Body of pancreas (tissue), 4 donors: ENCODE results near the gene SMARCD3. TPM values are rescaled to one million over a fixed set of nuclear protein-coding genes. Genes with fewer than 3 reads are reported as not detected.

Source experiments
- ATAC-seq: fragments of 150-250 bp; one replicate; pipeline ENCODE4 v1.9.1; 2016
- DNase-seq, 4 donors: peaks; one replicate each; pipeline ENCODE4 v3.0.0-alpha.2; 2019
- H3K27ac ChIP-seq, 4 donors: fragments of 200-600 bp; sonication (generic); 1 replicate in 3 of 4; 2 replicates in 1 of 4; pipeline versions ENCODE4 v1.5.1 to v1.6.1; 2016 to 2019; ENCODE audit warnings: mild to moderate bottlenecking in 1 of 4, mixed read lengths in 1 of 4, moderate library complexity in 1 of 4
- H3K27me3 ChIP-seq, 2 donors: fragments of 200-600 bp; sonication (generic); one replicate each; pipeline ENCODE4 v1.6.0; 2016; ENCODE audit warnings: mild to moderate bottlenecking in 1 of 2
- H3K36me3 ChIP-seq, 2 donors: fragments of 200-600 bp; sonication (generic); replicated peaks in 1 of 2; 2 replicates each; pipeline ENCODE4 v1.5.1; 2016; ENCODE audit warnings: low read depth in 2 of 2; ENCODE audit not compliant: insufficient read depth in 1 of 2
- H3K4me1 ChIP-seq: fragments of 200-600 bp; sonication (generic); one replicate; pipeline ENCODE4 v1.6.0; 2016
- H3K4me3 ChIP-seq, 2 donors: fragments of 200-600 bp; sonication (generic); 1 replicate in 1 of 2; 2 replicates in 1 of 2; pipeline ENCODE4 v1.5.1; 2016 to 2019
- H3K9me3 ChIP-seq, 3 donors: fragments of 200-600 bp; sonication (generic); 1 replicate in 2 of 3; 2 replicates in 1 of 3; pipeline ENCODE4 v1.5.1; 2016
- POLR2A ChIP-seq, 3 donors: fragments of 450-650 bp; IDR thresholded peaks; one replicate each; pipeline ENCODE4 v1.6.1; 2016; ENCODE audit warnings: antibody characterized with exemption in 3 of 3, mild to moderate bottlenecking in 2 of 3
- WGBS, 2 donors: methylation state at CpG; one replicate each; pipeline ENCODE4 v1.1.5; 2017; 5-methylcytosine and 5-hydroxymethylcytosine counted together
- intact Hi-C: fragments of 100-400 bp; cut with DNase I; formaldehyde crosslinking; loops from one replicate; pipeline ENCODE4 v1.15.1; 2023
- total RNA-seq, 2 donors: library from RNA; depleted of rRNA; stranded (reverse); fragments of >200 nt; gene quantifications; one replicate each; pipeline ENCODE4 v1.1.0, GENCODE V29; 2016
- TF ChIP-seq, protein P1 (sequence below), 7 experiments: fragments of 450-650 bp in 4 of 7; fragments of 200-600 bp in 3 of 7; sonication (generic) in 3 of 7; IDR thresholded peaks; one replicate each; pipeline ENCODE4 v1.5.1; 2016 to 2019; ENCODE audit warnings: antibody characterized with exemption in 7 of 7

SMARCD3 gene
- total RNA-seq, 2 donors from 2014 or later: 22.3 to 37.2 TPM

DNA sequence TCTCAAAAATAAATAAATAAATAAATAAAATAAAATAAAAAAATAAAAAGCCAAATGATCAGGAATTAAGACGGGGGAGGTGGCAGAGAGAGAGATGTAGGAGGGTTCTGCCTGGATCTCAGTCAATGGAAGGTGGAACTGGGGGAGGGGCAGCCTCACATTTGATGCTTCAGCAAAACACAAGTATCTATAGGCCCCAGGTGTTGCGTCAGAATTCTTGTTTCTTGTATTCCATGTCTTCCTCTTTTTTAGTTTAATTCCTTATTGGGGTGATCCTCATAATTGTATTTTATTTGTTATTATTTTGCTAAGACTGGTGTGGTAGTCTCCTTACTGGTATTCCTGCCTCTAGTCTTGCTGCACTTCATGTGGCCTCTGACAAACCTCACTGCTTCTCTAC lies 41.4 kb upstream of the SMARCD3 start:
- no peak overlapping the region for H3K27ac ChIP-seq
- no peaks in the 10 kb centered on the region for H3K36me3 ChIP-seq
- ATAC-seq (no peak), DNase-seq (no peak)
- WGBS, 2 donors: 58 to 68% methylated on average over 2 of the region's 2 CpGs
- no peaks in the 10 kb centered on the region for H3K27me3 ChIP-seq
- TF ChIP-seq, protein P1, sequence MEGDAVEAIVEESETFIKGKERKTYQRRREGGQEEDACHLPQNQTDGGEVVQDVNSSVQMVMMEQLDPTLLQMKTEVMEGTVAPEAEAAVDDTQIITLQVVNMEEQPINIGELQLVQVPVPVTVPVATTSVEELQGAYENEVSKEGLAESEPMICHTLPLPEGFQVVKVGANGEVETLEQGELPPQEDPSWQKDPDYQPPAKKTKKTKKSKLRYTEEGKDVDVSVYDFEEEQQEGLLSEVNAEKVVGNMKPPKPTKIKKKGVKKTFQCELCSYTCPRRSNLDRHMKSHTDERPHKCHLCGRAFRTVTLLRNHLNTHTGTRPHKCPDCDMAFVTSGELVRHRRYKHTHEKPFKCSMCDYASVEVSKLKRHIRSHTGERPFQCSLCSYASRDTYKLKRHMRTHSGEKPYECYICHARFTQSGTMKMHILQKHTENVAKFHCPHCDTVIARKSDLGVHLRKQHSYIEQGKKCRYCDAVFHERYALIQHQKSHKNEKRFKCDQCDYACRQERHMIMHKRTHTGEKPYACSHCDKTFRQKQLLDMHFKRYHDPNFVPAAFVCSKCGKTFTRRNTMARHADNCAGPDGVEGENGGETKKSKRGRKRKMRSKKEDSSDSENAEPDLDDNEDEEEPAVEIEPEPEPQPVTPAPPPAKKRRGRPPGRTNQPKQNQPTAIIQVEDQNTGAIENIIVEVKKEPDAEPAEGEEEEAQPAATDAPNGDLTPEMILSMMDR (IDR thresholded peaks at IDR 0.05): no peak
- no peak for TF ChIP-seq POLR2A (IDR thresholded peaks at IDR 0.05)
- no peaks in the 10 kb centered on the region for H3K4me1 ChIP-seq
- H3K9me3 ChIP-seq: no peaks in the 10 kb centered on the region
- intact Hi-C loops: no loop called here
- no peak overlapping the region for H3K4me3 ChIP-seq

DNA sequence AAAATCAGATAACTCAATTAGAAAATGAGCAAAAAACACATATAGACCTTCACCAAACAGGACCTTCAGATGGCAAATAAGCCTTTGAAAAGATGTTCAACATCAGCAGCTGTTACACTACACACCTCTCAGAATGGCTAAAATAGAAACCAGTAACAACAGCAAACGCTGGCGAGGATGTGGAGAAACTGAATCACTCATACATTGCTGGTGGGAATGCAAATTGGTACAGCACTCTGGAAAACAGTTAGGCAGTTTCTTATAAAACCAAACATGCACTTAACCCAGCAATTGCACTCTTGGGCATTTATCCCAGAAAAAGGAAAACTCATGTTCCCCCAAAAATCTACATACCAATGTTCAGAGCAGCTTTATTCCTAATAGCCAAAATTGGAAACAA lies 37.7 kb upstream of the SMARCD3 start:
- Histone ChIP-seq H3K4me3 (no peak overlapping the region), H3K36me3 (no peaks in the 10 kb centered on the region), H3K9me3 (no peaks in the 10 kb centered on the region), H3K4me1 (no peaks in the 10 kb centered on the region), H3K27ac (no peak overlapping the region), H3K27me3 (peaks cover 0 to 3% of the 10 kb centered on the region in 2 donors)
- intact Hi-C loops: no loop called here
- DNase-seq: no peak
- ATAC-seq: no peak
- WGBS, 2 donors: 60 to 63% methylated on average over 2 of the region's 2 CpGs
- no peak for TF ChIP-seq POLR2A (IDR thresholded peaks at IDR 0.05)
- TF ChIP-seq, protein P1 (IDR thresholded peaks at IDR 0.05): no peak

DNA sequence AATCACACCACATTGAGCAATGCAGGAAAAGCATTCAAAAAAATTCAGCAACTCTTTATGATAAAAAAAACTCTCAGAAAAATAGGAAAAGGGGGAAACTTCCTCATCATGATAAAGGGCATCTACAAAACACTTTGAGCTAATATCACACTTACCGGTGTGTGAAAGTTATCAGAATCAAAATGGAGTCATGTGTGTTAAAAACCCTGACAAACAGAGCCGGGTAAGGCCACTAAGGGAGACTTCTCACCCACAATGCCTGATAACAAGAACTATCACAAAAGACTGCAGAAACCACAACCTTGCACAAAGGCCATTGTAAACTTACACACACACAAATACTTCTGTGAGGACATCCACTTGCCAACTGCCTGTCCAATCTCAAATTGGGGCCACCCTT lies 34.8 kb upstream of the SMARCD3 start:
- Histone ChIP-seq H3K36me3 (no peaks in the 10 kb centered on the region), H3K4me1 (no peaks in the 10 kb centered on the region), H3K9me3 (no peaks in the 10 kb centered on the region), H3K27me3 (peaks cover 0 to 3% of the 10 kb centered on the region in 2 donors), H3K27ac (no peak overlapping the region), H3K4me3 (no peak overlapping the region)
- TF ChIP-seq POLR2A (IDR thresholded peaks at IDR 0.05): no peak
- TF ChIP-seq, protein P1 (IDR thresholded peaks at IDR 0.05): no peak
- DNase-seq (no peak), ATAC-seq (no peak)
- intact Hi-C loops: no loop called here
- WGBS, 2 donors: 87 to 89% methylated on average over 2 of the region's 2 CpGs

DNA sequence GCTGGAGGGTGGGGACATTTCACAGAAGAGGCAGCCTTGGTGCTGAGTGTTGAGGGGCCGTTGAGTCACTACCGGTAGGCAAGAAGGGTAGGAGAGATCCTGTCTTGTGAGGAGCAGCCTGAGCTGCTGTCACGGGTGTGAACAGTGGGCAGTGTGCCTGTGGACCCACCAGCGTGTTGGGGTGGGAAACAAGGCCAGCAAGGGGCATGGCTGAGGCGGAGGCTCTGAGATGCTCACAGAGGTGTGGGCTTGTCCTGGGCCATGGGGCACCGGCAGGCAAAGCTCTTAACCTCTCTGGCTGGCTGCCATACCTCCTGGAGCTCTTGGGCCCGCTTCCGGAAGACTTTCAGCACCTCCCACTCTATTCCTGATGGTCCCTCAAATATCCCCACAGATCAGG lies 33.6 kb upstream of the SMARCD3 start:
- TF ChIP-seq POLR2A (IDR thresholded peaks at IDR 0.05): no peak
- TF ChIP-seq, protein P1 (IDR thresholded peaks at IDR 0.05): no peak
- no peak for ATAC-seq
- DNase-seq: no peak
- H3K27ac ChIP-seq: no peak overlapping the region
- peaks cover 6% of the 10 kb centered on the region for H3K4me1 ChIP-seq
- no peak overlapping the region for H3K4me3 ChIP-seq
- intact Hi-C loops: no loop called here
- H3K9me3 ChIP-seq: no peaks in the 10 kb centered on the region
- H3K36me3 ChIP-seq: no peaks in the 10 kb centered on the region
- 66 to 75% methylated on average over 6 to 8 of the region's 8 CpGs for WGBS, 2 donors
- H3K27me3 ChIP-seq: peaks cover 0 to 3% of the 10 kb centered on the region in 2 donors

DNA sequence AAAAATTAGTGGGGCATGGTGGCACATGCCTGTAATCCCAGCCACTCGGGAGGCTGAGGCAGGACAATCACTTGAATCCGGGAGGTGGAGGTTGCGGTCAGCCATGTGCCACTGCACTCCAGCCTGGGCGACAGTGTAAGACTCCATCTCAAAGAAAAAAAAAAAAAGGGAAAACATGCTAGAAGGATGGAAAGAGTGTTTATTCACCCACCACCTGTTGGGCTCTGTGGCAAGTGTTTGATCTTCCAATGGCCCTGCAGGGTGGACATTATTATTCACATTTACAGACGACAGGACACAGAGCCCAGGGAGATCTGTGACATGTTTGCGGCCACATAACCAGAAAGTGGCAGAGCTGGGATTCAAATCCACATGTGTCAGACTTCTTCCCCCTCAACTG lies 33.2 kb upstream of the SMARCD3 start:
- H3K9me3 ChIP-seq: no peaks in the 10 kb centered on the region
- H3K27me3 ChIP-seq: peaks cover 0 to 3% of the 10 kb centered on the region in 2 donors
- no peaks in the 10 kb centered on the region for H3K36me3 ChIP-seq
- H3K4me3 ChIP-seq: no peak overlapping the region
- ATAC-seq: no peak
- peaks cover 7% of the 10 kb centered on the region for H3K4me1 ChIP-seq
- intact Hi-C loops: no loop called here
- WGBS, 2 donors: 58 to 67% methylated on average over 6 of the region's 6 CpGs
- no peak overlapping the region for H3K27ac ChIP-seq
- DNase-seq: no peak
- TF ChIP-seq, protein P1 (IDR thresholded peaks at IDR 0.05): no peak
- TF ChIP-seq POLR2A (IDR thresholded peaks at IDR 0.05): no peak
